ENCODE measurements around the gene SCIMP. TPM values are rescaled to one million over a fixed set of nuclear protein-coding genes. Genes with fewer than 3 reads are reported as not detected.
A peak's percentile ranks its signal among the peaks of the same experiment; 100 is the strongest.
"Not testable (repeated sequence)": the region's sequence is repeated elsewhere in the genome, so short reads cannot be mapped to it uniquely, and the experiment has no call there.

The SCIMP gene
- total RNA-seq, 2 experiments from 2014 or later: not detected

DNA sequence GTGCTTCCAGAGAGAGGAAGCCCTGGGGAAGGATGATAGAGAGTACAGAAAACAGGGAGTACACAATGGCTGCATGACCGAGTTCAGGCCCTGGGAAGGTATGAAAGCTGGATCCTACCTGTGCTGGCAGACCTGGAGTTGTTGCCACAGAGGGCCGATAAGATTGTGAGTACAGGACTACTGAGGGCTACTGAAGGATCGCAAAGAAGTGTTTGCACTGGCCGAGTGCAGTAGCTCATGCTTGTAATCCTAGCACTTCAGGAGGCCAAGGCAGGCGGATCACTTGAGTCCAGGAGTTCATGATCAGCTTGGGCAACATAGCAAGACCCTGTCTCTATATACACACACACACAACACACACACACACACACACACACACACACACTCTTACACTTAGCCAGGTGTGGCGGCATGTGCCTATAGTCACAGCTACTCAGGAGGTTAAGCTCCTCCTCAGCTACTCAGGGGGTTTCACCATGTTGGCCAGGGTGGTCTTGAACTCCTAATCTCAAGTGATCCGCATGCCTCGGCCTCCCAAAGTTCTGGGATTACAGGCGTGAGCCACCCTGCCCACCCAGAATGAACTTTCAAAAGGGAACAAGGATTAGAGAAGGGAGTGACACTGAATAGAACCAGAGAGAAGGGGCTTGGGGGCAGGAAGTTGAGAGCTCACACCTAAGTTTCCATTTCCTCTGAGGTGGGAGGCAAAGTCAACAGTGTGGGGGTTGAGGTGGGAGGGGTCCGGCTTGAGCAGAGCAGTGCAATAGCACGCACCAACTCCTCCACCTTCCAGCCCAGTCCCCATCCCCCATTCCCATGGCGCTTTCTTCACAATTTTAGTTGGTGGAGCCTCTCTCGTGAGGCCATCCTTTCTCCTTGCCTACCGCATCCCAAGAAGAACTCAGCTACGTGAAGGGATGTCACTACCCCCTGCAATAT is 7.5 kb downstream of the SCIMP start:
- POLR2A ChIA-PET: no interaction called here
- Mint-ChIP-seq H3K27ac (peak overlapping the region; percentile 21), H3K4me1 (peaks cover 19% of the 10 kb centered on the region), H3K36me3 (ENCODE audit: low read depth) (no peaks in the 10 kb centered on the region), H3K27me3 (no peaks in the 10 kb centered on the region), H3K9me3 (no peaks in the 10 kb centered on the region), H3K4me3 (no peak overlapping the region)
- CTCF ChIA-PET: interaction anchor here (2.7 kb wide), 1 partner anchor 10 kb away, joined by 15 read pairs; no protein-coding TSS in a partner anchor
- DNase-seq: no peak

- no peaks in the 10 kb centered on the region for H3K9me3 Mint-ChIP-seq
- no peak for DNase-seq
- no peak overlapping the region for H3K27ac Mint-ChIP-seq
- no peaks in the 10 kb centered on the region for H3K36me3 Mint-ChIP-seq (ENCODE audit: low read depth)
- H3K4me3 Mint-ChIP-seq: no peak overlapping the region
- ChIA-PET POLR2A (no interaction called here), CTCF (interaction anchor here (0.7 to 2.7 kb wide), 2 partner anchors 11 to 164 kb away, joined by 3 to 15 read pairs; no protein-coding TSS in a partner anchor)
- no peaks in the 10 kb centered on the region for H3K27me3 Mint-ChIP-seq
- H3K4me1 Mint-ChIP-seq: peaks cover 26% of the 10 kb centered on the region
Observed at GRCh38 chr17:5225668-5226457, 8.8 kb downstream of the SCIMP start.

DNA sequence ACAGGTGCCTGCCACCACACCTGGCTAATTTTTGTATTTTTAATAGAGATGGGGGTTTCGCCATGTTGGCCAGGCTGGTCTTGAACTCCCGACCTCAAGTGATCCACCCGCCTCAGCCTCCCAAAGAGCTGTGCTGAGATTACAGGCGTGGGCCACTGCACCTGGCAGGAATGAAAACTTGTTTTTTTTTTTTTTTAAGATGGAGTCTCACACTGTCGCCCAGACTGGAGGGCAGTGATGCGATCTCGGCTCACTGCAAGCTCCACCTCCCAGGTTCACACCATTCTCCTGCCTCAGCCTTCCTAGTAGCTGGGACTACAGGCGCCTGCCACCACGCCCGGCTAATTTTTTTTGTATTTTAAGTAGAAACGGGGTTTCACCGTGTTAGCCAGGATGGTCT is 12.7 kb downstream of the SCIMP start:
- H3K27ac Mint-ChIP-seq; CTCF ChIA-PET; H3K9me3 Mint-ChIP-seq; DNase-seq; H3K36me3 Mint-ChIP-seq (ENCODE audit: low read depth); POLR2A ChIA-PET; H3K27me3 Mint-ChIP-seq; H3K4me3 Mint-ChIP-seq: not testable (repeated sequence)
- H3K4me1 Mint-ChIP-seq: peaks cover 18% of the 10 kb centered on the region

DNA sequence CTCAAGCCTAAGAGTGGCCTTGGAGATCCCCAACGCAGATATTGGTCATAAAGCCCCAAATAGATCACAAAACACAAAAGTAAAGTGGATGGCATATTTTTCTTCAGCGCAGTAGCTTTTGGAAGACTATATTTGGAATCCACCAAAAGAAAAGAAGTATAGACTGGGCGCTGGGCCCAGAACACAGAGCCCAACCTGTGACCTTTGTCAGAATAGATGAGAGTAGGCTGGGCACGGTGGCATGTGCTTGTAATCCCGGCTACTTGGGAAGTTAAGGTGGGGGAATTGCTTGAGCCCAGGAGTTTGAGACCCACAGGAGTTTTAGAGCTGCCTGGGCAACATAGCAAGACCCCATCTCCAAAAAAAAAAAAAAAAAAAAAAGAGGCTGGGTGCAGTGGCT is 14.6 kb downstream of the SCIMP start:
- H3K36me3 Mint-ChIP-seq (ENCODE audit: low read depth): no peaks in the 10 kb centered on the region
- no peak for DNase-seq
- H3K9me3 Mint-ChIP-seq: no peaks in the 10 kb centered on the region
- ChIA-PET POLR2A (interaction anchor here (0.6 kb wide), 1 partner anchor 26 kb away, joined by 3 read pairs; no protein-coding TSS in a partner anchor), CTCF (interaction anchor here (0.7 kb wide), 1 partner anchor 217 kb away, joined by 3 read pairs; no protein-coding TSS in a partner anchor)
- no peak overlapping the region for H3K27ac Mint-ChIP-seq
- no peak overlapping the region for H3K4me3 Mint-ChIP-seq
- peaks cover 8% of the 10 kb centered on the region for H3K4me1 Mint-ChIP-seq
- H3K27me3 Mint-ChIP-seq: no peaks in the 10 kb centered on the region

- Mint-ChIP-seq H3K4me3 (no peak overlapping the region), H3K4me1 (peaks cover 8% of the 10 kb centered on the region), H3K27ac (no peak overlapping the region), H3K36me3 (ENCODE audit: low read depth) (no peaks in the 10 kb centered on the region), H3K9me3 (no peaks in the 10 kb centered on the region), H3K27me3 (no peaks in the 10 kb centered on the region)
- DNase-seq: no peak
- ChIA-PET CTCF (no interaction called here), POLR2A (no interaction called here)
Observed at GRCh38 chr17:5219536-5219935, 15.1 kb downstream of the SCIMP start.

DNA sequence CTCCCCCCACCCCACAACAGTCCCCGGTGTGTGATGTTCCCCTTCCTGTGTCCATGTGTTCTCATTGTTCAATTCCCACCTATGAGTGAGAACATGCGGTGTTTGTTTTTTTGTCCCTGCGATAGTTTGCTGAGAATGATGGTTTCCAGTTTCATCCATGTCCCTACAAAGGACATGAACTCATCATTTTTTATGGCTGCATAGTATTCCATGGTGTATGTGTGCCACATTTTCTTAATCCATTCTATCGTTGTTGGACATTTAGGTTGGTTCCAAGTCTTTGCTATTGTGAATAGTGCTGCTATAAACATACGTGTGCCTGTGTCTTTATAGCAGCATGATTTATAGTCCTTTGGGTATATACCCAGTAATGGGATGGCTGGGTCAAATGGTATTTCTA is 17.1 kb downstream of the SCIMP start:
- H3K36me3 Mint-ChIP-seq (ENCODE audit: low read depth); POLR2A ChIA-PET; H3K27me3 Mint-ChIP-seq; H3K27ac Mint-ChIP-seq; H3K4me1 Mint-ChIP-seq; CTCF ChIA-PET; H3K9me3 Mint-ChIP-seq; H3K4me3 Mint-ChIP-seq; DNase-seq: not testable (repeated sequence)

GRCh38 chr17:5211458-5211857 is 23.2 kb downstream of the SCIMP start:
- POLR2A ChIA-PET: interaction anchor here (2.5 kb wide), 1 partner anchor 20 kb away, joined by 6 read pairs; the partner anchor contains the start of gene ZNF594
- no peak overlapping the region for H3K27ac Mint-ChIP-seq
- no peak for DNase-seq
- H3K9me3 Mint-ChIP-seq: no peaks in the 10 kb centered on the region
- H3K4me1 Mint-ChIP-seq: no peaks in the 10 kb centered on the region
- H3K36me3 Mint-ChIP-seq (ENCODE audit: low read depth): no peaks in the 10 kb centered on the region
- no peaks in the 10 kb centered on the region for H3K27me3 Mint-ChIP-seq
- CTCF ChIA-PET: no interaction called here
- no peak overlapping the region for H3K4me3 Mint-ChIP-seq

DNA sequence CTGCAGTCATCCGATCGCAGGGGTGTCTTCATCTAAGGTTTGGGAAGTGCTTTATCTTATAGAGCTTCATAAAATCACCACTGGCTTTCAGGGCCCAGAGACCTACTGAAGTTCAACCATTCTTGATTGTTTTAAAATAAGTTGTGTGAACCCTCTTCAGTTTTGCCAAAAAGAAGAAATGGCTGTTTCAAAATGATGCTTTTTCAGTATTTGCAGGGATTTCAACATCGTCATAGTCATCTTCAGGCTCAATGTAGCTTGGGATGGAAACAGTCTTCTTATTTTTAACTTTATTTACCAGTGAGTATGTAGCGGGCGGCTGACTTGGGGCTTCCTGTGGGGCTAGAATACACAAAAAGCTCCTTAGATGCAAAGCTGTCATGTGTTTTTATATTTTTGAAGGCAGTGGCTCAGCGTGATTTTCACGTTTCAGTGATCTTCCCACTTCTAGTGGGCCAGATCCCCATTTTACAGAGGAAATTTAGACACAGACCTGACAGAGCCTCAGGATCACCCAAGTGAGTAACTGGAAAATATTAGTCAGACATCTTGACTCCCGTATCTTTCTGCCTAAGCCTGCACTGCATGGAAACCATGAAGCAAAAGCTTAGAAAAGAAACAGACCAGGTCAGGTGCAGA is 23.9 kb downstream of the SCIMP start:
- no peaks in the 10 kb centered on the region for H3K4me1 Mint-ChIP-seq
- no peak overlapping the region for H3K4me3 Mint-ChIP-seq
- no peaks in the 10 kb centered on the region for H3K9me3 Mint-ChIP-seq
- ChIA-PET POLR2A (interaction anchor here (2.5 kb wide), 1 partner anchor 19 kb away, joined by 6 read pairs; the partner anchor contains the start of gene ZNF594), CTCF (no interaction called here)
- no peak overlapping the region for H3K27ac Mint-ChIP-seq
- H3K36me3 Mint-ChIP-seq (ENCODE audit: low read depth): no peaks in the 10 kb centered on the region
- H3K27me3 Mint-ChIP-seq: no peaks in the 10 kb centered on the region
- DNase-seq: no peak

DNA sequence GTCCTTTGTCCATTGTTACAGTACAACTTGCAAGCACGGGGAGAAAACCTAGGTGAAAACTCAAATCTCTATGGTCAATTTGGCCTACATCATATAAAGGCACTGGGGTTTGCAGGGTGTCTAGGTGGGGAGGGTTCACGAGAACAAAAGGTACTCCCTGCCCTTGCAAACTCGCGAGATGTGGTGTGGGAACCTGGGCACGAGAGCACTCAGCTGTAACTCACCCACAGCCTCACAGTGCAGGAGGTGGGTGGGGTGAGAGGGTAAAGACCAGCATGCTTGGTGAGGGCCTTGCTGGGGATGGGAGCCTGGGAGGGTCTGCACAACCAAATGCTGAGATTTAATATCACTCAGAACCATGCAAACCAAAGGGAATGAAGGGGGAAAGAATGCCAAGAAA is 24.6 kb downstream of the SCIMP start:
- Mint-ChIP-seq H3K4me3 (no peak overlapping the region), H3K27me3 (no peaks in the 10 kb centered on the region)
- POLR2A ChIA-PET: interaction anchor here (2.5 kb wide), 1 partner anchor 18 kb away, joined by 6 read pairs; the partner anchor contains the start of gene ZNF594

GRCh38 chr17:5209396-5209795 is 25.3 kb downstream of the SCIMP start:
- no peak for DNase-seq
- Mint-ChIP-seq H3K4me3 (no peak overlapping the region), H3K9me3 (no peaks in the 10 kb centered on the region), H3K27me3 (no peaks in the 10 kb centered on the region), H3K4me1 (no peaks in the 10 kb centered on the region), H3K27ac (no peak overlapping the region), H3K36me3 (ENCODE audit: low read depth) (no peaks in the 10 kb centered on the region)
- ChIA-PET POLR2A (no interaction called here), CTCF (no interaction called here)

More for the DNA sequence above, 24.6 kb downstream of the SCIMP start:
- CTCF ChIA-PET: no interaction called here
- Mint-ChIP-seq H3K36me3 (ENCODE audit: low read depth) (no peaks in the 10 kb centered on the region), H3K9me3 (no peaks in the 10 kb centered on the region), H3K4me1 (no peaks in the 10 kb centered on the region), H3K27ac (no peak overlapping the region)
- DNase-seq: no peak

GRCh38 chr17:5203908-5204294 is 30.8 kb downstream of the SCIMP start:
- H3K27me3 Mint-ChIP-seq: no peaks in the 10 kb centered on the region
- ChIA-PET CTCF (interaction anchor here (1.4 kb wide), 1 partner anchor 12 kb away, joined by 3 read pairs; the partner anchor contains the start of gene ZNF594), POLR2A (interaction anchor here (0.8 kb wide), 1 partner anchor 12 kb away, joined by 3 read pairs; no protein-coding TSS in a partner anchor)
- H3K9me3 Mint-ChIP-seq: peaks cover 2% of the 10 kb centered on the region
- H3K36me3 Mint-ChIP-seq (ENCODE audit: low read depth): peaks cover 5% of the 10 kb centered on the region
- no peak for DNase-seq
- H3K4me3 Mint-ChIP-seq: no peak overlapping the region
- no peak overlapping the region for H3K27ac Mint-ChIP-seq
- peaks cover 5% of the 10 kb centered on the region for H3K4me1 Mint-ChIP-seq

- ChIA-PET CTCF (interaction anchor here (1.5 kb wide), 1 partner anchor 11 kb away, joined by 4 read pairs; the partner anchor contains the start of gene ZNF594), POLR2A (interaction anchor here (0.8 kb wide), 1 partner anchor 11 kb away, joined by 3 read pairs; no protein-coding TSS in a partner anchor)
- no peak for DNase-seq
Observed at GRCh38 chr17:5203178-5203907, 31.3 kb downstream of the SCIMP start.

More at GRCh38 chr17:5203178-5203907, 31.3 kb downstream of the SCIMP start:
- Mint-ChIP-seq H3K4me1 (peaks cover 5% of the 10 kb centered on the region), H3K27ac (no peak overlapping the region), H3K27me3 (no peaks in the 10 kb centered on the region), H3K9me3 (peaks cover 2% of the 10 kb centered on the region), H3K36me3 (ENCODE audit: low read depth) (peaks cover 5% of the 10 kb centered on the region), H3K4me3 (no peak overlapping the region)
